Measurements from ENCODE around the gene LCLAT1. TPM values are rescaled to one million over a fixed set of nuclear protein-coding genes. Genes with fewer than 3 reads are reported as not detected.
"Not testable (repeated sequence)": the region's sequence is repeated elsewhere in the genome, so short reads cannot be mapped to it uniquely, and the experiment has no call there.

LCLAT1 gene
- total RNA-seq, 1 donor from 2014 or later: 21.8 TPM

DNA sequence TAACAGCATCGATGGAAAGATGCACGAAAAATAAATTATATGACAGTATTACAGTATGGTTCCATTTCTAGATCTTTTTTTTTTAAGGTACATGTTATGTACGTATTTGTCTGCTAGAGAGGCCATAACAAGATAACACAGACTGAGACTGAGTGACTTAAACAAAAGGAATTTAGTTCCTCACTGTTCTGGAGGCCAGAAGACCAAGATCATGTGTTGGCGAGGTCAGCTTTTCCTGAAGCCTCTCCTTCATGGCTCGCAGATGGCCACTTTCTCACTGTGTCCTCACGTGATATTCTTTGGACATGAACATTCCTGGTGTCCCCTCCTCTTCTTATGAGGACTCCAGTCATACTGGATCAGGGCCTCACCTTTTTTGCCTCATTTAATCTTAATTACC is 182.8 kb downstream of the LCLAT1 start:
- intact Hi-C loops (cut with micrococcal nuclease): no loop called here

DNA sequence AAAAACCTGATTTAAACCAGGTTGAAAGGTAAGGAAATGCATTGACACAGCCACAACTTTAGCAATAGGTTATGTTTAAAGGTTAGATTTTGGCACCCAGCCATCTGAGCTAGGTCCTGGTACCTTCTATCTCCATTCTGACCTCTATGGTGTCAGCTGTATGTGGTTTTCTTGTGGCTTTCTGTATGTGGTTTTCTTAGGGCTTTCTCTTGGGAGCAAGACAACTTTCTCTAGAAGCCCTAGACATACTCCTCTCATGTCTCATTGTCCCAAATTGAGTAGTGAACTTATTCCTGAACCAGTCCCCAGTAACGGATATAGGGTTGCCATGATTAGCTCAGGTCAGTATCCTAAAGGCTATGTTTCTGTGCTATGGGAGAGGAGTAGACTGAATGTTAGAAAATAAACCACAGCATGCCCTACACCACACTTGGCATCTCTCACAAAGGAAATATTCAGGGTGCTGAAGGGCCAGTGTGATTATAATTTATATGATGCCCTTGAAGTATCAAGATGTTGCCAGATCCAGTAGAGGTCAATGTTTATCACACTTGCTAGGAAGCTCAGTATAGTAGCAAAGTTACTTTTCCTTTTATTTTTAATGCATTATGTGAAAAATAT is 184.1 kb downstream of the LCLAT1 start:
- intact Hi-C loops (cut with micrococcal nuclease): no loop called here

DNA sequence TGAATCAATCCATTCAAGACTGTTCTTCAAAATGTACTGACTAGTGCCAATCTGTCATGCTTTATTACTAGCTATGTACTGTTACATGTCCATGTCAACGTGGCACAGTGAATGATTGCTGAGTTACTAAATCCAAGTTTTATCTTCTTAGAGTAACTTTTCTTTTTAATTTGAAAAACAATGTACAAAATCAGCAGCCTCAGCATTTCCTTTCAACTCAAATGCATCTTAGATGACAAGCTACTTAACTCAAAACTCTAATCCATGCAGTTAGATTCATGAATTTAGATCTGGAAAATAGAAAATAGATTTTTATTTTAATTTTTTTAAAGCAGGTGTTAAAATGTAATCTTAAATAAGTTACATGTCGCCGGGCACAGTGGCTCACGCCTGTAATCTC is 186.0 kb downstream of the LCLAT1 start:
- intact Hi-C loops (cut with micrococcal nuclease): no loop called here

DNA sequence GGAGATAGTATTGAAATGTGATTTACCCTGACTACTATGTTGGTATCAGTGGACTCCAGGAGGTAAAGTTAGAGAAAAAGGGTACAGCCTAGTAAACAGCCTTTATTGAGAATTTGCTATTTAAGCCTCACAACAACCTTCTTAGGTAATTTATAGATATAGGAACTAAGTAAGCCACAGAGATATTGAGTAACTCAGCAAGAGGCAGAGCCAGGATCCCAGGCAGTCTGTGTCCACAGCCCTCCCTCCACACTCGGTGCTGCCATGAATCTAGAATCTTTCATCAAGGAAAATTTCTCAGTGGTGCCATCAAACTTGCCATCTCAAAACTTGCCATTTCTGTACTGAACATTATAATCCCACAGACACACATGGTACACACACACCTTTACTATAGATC is 189.3 kb downstream of the LCLAT1 start:
- intact Hi-C loops (cut with micrococcal nuclease): no loop called here

DNA sequence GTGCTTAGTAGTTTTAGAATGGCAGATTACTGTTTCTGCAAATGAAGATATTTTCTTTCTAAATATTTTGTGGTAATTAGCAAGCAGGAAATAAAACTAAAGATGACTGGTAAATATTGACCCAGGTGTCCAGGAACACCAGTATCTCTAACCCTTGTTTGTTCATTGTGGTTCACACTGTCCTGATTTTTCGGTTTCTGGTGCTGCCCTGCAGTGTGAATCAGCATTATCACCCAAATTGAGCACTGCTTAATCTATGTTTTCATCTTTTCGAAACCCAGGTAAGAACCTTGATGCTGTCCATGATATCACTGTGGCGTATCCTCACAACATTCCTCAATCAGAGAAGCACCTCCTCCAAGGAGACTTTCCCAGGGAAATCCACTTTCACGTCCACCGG is 192.8 kb downstream of the LCLAT1 start:
- intact Hi-C loops (cut with micrococcal nuclease): no loop called here

DNA sequence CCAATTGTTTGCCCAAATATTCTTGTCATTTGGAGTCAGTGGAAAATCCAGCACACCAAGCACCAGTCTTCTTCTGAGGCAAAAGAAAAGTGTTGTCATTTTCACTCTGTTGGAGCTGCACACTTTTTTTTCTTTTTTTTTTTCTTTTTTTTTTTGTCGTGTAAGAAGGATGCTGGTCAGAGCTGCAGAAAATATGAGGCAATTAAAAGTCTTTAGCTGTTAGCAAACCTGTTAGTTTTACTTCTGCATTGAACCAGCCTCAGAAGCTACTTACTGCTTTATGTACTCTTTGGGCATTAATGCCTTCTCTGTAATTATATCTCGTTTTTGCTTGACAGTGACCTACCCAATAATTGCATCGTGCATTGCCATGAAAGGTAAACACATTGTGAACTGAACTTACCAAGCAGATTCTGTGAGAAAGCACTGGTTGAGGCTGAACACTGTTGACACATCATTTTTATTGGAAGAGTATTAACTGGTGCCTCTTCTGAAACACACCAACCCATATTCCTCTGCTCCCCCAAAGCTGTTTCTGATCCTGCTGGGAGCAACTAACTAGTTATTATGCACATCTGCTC is 194.8 kb downstream of the LCLAT1 start:
- intact Hi-C loops (cut with micrococcal nuclease): no loop called here

DNA sequence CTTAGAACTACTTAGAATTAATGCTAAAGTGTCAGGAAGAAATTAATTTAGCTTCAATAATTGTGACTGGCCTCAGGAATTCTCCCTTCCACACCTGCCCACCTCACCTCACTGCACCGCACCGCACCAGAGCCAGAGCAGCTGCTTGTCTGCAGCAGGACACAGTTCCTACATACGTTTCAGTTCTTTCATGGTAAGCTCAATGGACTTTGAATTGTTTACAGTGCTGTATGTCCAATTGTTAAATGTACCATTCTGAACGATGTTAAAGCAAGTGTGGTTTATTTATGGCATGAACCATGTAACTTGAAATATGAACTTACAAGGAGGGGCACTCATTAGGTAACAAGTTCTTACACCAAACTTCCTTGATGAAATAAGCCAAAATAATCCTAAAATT is 196.0 kb downstream of the LCLAT1 start:
- intact Hi-C loops (cut with micrococcal nuclease): not testable (repeated sequence)

DNA sequence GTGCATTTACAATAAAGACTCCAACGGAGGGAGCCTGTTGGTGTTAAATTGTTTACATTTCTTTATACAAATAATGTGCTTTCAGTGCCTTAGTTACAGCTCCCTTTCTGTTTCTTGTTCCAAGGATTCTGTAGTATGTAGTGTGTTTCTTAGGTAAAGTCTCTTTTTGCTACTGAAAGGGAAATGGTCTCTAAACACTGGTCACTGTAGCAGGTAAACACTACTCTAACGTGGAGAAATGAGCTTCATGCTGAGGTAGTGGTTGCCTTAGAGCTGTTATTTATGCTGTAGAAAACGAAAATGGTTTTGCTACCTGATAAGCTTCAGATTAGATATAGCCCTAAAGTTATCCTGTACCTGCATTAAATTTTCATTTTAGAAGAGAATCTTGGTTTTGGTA is 196.6 kb downstream of the LCLAT1 start:
- intact Hi-C loops (cut with micrococcal nuclease): no loop called here

DNA sequence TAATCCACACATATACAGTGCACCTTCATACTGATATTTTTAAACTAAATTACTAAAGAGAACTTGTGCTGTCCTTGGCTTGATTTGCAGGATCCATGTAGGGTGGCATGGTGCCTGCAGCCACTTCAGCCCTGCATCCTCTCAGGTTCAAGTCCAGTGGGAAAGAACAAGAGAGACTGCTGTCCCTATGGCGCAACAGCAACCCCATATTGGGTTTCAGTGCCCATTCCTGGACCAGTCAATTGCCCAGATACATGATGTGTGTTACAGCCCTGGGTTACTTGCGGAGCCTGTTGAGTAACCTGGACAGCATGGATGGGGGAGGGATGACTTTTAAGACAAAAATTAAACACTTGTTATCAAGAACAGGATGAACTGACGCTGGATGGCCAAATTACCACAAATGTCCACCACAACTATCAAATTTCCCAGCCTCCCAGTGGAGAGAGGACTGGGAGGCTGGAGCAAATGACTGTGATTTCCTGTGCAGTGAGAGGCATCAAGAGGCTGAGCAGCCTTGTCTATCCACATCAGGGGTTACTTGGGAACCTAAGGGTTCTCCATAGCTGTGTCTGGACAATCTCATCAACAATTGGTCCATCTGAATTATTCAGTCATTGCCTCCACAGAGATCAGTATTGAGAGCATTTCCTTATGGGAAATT is 198.2 kb downstream of the LCLAT1 start:
- intact Hi-C loops (cut with micrococcal nuclease): no loop called here

DNA sequence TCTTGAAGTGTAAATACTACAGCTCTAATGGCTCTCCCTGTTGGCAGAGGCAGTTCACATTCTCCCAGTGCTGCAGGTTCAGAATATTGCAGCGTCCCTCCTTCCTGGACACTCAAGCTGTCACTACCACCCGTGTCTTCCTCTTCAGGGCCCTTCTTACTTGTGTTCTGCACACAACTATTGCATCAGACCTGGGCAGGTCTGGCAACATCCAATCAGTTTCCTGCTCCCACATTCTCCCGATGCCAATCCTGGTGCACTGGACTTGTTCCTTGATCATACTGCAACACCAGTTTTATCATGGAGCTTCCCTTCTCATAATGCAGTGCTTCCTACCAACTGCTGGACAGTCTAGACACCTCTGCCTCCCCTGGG is 198.7 kb downstream of the LCLAT1 start:
- intact Hi-C loops (cut with micrococcal nuclease): no loop called here

DNA sequence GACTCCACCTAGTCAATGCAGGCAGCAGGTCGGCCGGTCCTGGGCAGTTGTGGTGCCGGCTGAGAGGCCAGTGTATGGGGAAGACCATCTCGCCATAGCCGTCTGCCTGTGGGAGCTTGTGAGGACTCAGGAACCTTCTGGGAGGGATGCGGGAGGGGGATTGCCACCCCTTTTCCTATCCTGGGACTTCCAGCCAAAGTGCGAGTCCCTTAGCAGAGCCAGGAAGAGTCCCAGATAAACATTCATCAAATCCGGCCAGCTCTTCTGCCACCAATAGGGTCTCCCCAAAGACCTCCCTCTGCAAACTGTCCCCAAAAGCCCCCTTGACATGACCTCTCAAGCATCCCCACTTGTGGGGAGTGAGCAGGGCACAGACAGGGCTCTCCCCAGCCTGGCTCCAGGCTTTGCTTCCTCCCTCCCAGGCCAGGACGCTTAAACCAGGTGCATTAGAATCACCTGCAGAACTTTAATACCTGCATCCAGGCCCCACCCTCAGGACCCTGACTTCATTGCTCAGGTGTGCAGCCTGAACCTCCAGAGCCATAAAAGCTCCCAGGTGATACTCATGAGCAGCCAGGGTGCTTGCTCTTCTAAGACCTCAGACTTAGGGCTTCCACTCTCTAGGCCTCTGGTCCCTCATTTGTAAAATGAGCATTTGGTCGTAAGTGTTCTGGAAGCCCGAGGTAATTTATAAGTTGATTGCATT is 200.9 kb downstream of the LCLAT1 start:
- intact Hi-C loops (cut with micrococcal nuclease): no loop called here

DNA sequence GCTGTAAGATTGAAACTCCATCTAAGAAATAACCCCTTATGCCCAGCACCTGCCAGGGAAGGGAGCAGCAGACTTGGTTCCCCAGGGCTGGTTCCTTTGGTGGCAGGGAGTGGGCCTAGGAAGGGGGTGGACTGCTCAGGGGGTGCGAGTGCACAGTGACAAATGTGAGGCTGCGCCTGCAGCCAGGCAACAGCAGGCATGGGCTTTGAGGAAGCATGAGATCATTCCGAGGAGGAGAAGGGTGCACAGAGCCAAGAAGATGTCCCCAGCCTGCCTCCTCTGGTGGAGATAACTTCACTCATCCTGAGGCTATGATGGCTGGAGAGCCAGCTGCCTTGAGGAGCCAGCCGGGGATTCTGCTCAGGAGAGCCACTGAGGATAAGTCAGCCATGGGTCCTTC is 202.2 kb downstream of the LCLAT1 start:
- intact Hi-C loops (cut with micrococcal nuclease): no loop called here

DNA sequence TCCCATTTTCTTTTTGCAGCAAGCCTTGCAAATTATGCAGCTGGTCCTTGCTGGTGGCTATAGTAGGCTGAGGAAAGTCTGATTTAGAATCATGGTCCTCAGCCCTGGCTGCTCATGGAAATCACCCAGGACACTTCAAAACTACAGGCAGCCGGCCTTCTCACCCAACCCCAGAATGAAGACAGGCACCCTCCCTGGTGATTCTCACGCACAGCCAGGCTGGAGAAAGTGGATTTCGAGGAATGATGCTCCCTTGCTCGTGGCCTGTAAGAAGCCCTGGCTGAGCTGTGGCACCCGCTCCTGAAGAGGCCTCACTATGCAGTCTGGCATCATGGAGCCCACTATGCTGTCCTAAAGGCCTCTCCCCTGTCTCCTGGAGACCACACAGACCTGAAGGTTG is 202.8 kb downstream of the LCLAT1 start:
- intact Hi-C loops (cut with micrococcal nuclease): no loop called here

DNA sequence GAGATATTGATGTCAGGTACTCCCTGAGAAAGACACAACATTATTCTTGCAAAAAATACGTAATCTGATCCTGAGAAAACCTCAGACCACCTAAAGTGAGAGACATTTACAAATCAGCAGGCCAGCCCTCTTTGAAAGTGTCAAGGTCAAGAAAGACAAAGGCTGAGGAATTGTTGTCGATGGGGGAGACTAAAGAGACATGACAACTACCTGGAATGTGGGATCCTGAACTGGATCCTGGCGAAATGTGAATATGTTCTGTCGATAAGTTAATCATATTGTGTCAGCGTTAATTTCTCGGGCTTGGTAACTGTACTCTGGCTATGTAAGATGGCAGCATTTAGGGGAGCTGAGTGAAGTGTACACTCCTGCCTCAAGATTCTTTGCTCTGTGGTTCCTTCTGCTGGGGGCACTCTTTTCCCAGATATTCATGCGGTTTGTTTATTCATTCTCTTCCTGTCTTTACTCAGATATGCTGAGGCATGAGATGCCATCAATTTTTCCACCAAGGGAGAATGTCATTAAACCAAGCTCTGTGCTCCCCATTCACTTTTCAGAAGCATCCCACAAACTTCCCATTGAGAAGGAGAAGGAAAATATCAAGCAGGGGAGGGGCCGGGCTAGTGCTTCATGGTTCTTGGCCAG is 205.3 kb downstream of the LCLAT1 start:
- intact Hi-C loops (cut with micrococcal nuclease): no loop called here

DNA sequence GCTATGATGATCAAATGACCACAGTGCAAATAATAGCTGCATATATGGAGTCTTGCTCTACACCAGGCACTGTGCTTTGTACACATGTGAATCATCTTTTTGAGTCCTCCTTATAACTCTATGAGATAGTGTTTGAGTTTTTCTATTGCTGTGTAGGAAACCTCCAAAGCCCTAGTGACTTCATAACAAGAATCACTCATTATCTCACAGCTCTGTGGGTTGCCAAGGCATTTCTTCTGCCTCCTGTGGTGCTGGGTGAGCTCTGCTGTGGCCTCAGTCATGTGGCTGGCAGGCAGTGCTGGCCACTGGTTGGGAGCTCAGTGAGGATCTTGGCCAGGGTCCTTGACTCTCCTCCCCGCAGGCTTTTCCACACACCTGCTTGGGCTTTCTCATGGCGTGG is 206.8 kb downstream of the LCLAT1 start:
- intact Hi-C loops (cut with micrococcal nuclease): no loop called here

DNA sequence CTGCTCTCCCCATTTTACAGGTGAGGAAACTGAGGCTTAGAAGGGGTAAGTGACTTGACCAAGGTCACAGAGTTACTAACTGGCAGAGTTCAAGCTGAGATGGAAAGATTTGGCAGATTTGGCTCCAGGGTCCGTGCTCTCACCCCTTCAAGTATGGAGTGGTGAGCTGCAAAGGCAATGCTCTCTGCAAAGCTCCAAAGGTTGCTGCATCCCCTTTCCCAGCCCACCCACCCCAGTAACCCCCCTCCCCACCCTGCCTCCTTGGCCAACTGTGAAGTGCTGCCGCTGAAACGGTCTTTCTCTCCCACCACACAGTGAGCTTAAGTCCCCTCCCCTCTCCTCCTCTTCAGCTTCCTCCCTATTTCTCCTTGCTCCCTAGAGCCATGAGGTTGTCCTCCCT is 207.4 kb downstream of the LCLAT1 start:
- intact Hi-C loops (cut with micrococcal nuclease): no loop called here

DNA sequence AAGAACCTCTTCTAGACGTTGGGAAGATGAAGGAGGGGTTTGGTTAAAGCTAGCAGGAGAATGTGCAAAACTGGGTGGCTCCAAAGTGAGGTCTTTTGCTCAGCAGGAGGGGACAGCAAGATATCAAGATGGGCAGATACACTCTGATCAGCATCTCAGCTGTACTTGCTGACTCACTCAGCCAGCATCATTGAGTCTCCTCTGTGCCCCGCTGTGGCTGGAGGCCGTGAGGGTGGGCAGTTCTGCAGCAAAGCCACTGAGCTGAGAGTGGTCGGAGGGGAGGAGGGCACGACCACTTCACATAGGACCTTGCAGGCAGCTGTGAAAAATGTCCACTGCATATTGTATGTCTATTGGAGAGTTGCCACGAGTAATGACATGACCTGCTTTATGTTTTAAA is 208.2 kb downstream of the LCLAT1 start:
- intact Hi-C loops (cut with micrococcal nuclease): no loop called here

DNA sequence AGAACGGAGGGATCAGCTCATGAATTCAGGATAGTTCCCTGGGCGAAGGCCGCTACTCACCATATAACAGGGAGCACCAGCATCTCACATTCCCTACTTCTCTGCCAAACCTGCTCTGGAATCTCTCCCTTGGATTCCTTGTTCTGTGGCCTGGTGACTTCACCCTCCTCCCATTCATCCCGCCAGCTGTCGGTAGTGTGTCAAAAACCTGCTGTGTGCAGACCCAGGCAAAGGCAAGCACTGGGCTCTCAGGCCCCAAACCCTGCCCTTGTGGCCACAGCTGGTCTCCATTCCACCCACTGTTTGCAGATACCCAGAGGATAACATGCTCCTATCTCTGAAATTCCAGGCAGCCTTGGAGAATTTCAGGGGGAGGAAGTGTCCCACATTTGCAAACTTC is 208.6 kb downstream of the LCLAT1 start:
- intact Hi-C loops (cut with micrococcal nuclease): no loop called here

DNA sequence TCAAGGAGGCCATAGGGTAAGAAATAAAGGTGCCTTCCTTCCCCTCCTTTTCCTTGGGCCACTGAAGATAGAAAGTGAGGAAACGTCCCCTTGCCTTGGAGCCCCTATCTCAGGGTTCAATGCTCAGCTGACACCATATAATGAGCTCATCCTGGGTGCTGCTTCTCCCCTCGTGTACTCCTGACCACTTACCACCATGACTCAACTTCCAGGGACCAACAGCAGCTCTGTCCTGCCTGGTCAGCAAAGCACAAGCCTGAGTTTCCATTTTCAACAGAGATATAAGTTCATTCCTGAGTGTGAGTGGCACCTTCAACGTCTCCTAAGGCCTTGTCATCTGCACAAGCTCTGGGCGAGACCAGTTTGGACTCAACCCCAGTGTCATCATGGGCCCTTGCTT is 209.0 kb downstream of the LCLAT1 start:
- intact Hi-C loops (cut with micrococcal nuclease): no loop called here

DNA sequence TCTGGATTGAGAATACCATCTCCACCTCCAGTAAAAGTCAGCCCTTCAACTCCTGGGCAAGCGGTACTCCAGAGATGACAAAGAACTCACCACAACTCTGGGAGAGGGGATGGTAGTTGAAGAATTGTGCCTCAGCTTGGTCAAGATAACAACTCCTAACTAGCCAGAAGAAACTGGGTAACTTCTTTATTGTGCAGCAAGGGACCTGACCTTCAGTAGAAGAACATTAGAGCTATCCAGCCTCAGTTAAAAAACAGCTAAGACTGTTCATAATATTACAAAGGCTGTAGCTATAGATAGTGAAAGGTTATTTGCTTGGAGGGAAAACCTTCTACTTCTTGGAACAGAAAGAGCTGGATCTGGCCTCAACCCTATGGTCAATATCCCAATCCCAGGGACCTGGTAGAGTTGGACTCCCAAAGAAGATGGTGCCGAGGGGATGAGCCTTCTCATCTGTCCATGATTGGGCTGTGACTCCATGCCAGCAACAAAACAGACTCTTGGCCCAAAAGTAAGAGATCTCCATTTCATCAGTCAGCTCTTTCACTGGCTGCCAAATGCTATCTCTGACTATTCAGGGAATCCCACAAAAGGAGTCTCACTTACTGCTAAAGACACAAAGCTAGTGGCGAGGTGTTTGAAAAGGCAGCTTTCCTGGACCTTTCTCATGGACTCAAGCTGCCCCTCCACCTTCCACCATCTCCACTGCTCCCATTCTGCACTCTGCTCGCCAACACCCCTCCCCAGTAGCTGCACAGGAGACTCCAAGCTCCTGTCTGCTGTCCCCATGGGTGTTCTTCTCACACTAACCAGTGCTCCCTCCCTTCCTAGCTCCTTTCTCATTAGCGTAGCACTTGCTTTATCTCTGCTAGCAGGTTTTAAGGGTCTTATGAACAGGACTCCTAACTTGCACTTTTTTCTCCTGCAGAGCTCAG is 214.4 kb downstream of the LCLAT1 start:
- intact Hi-C loops (cut with micrococcal nuclease): no loop called here

All from T-helper 1 cell treated with Interleukin-12 subunit alpha and Interleukin-12 subunit beta and Interleukin-4 antibody, amounts not matched to agents 30 ng/mL and 1 ng/mL, for 36 hours (primary cell).